K562 (cell line): ENCODE results near the gene SIGLEC6. TPM values are rescaled to one million over a fixed set of nuclear protein-coding genes. Genes with fewer than 3 reads are reported as not detected.

Source experiments
- ATF1 ChIP-seq, 2 experiments: fragments of 450-650 bp in 1 of 2; IDR thresholded peaks; 2 replicates each; pipeline ENCODE4 v1.6.1; 2016; ENCODE audit warnings: missing compliant biosample characterization in 1 of 2, missing genetic modification characterization in 1 of 2
- CBX1 ChIP-seq: sonication (generic); IDR thresholded peaks from 2 replicates; pipeline ENCODE4 v1.6.1; 2016; ENCODE audit warnings: antibody characterized with exemption, low read depth, mild to moderate bottlenecking
- HNRNPUL1 ChIP-seq: fragments of 200-400 bp; formaldehyde crosslinking; IDR thresholded peaks from 2 replicates; pipeline ENCODE4 v1.6.1; 2017; ENCODE audit warnings: low read length
- JUND ChIP-seq, 2 experiments: IDR thresholded peaks; 2 replicates in 1 of 2; 3 replicates in 1 of 2; pipeline ENCODE4 v1.6.1; 2011; ENCODE audit warnings: borderline replicate concordance in 2 of 2, low read depth in 2 of 2, low read length in 2 of 2, improper control_type of control experiment in 1 of 2, missing biosample characterization in 1 of 2, missing genetic modification characterization in 1 of 2, missing genetic modification reagents in 1 of 2
- MIER1 ChIP-seq: fragments of 450-650 bp; IDR thresholded peaks from 2 replicates; pipeline ENCODE4 v1.6.1; 2016; ENCODE audit warnings: antibody characterized with exemption, mild to moderate bottlenecking, low read depth
- NCOA1 ChIP-seq: fragments of 450-650 bp; IDR thresholded peaks from 2 replicates; pipeline ENCODE4 v1.6.1; 2016; ENCODE audit warnings: low read depth
- PHB ChIP-seq: fragments of 250-450 bp; sonication (Bioruptor Pico); IDR thresholded peaks from 2 replicates; pipeline ENCODE4 v1.5.0; 2021
- SIN3A ChIP-seq, 2 experiments: fragments of 150-350 bp in 1 of 2; IDR thresholded peaks; 2 replicates each; pipeline ENCODE4 v1.6.1; 2011 to 2016; ENCODE audit warnings: borderline replicate concordance in 2 of 2, low read depth in 2 of 2, low read length in 2 of 2, mild to moderate bottlenecking in 2 of 2, moderate library complexity in 2 of 2; ENCODE audit not compliant: control insufficient read depth in 1 of 2
- SIRT6 ChIP-seq: IDR thresholded peaks from one replicate; pipeline ENCODE4 v1.6.1; 2012; ENCODE audit warnings: low read depth, mild to moderate bottlenecking, control low read depth, inconsistent platforms, low read length, moderate library complexity
- TAF7 ChIP-seq: fragments of 450-650 bp; IDR thresholded peaks from 2 replicates; pipeline ENCODE4 v1.6.1; 2016; ENCODE audit warnings: missing genetic modification characterization, missing compliant biosample characterization
- ZNF695 ChIP-seq: fragments of 450-650 bp; formaldehyde crosslinking; IDR thresholded peaks from 2 replicates; pipeline ENCODE4 v1.4.0; 2020; ENCODE audit warnings: mild to moderate bottlenecking, moderate library complexity
- polyA plus RNA-seq, 8 experiments: library from polyadenylated mRNA; depleted of rRNA in 4 of 8; stranded (reverse) in 5 of 8; unstranded in 3 of 8; fragments of >200 nt; fragmentation: Nextera tagmentation in 2 of 8; fragmentation: Illumina TruSeq in 1 of 8; extraction: Ambion mirVana in 2 of 8; extraction: Trizol in 1 of 8; gene quantifications; 2 replicates each; pipeline versions ENCODE4 v1.2.1 to v1.2.3, GENCODE V29; 2011 to 2014; ENCODE audit warnings: inconsistent platforms in 1 of 8, missing spikeins in 1 of 8
- total RNA-seq, 7 experiments: library from RNA; depleted of rRNA in 6 of 7; stranded (reverse); fragments of >200 nt in 6 of 7; fragmentation: Illumina TruSeq in 2 of 7; extraction: Trizol in 2 of 7; gene quantifications; 2 replicates each; pipeline versions ENCODE4 v1.2.1 to v1.2.3, GENCODE V29; 2011 to 2021; ENCODE audit warnings: low replicate concordance in 1 of 7
- TF ChIP-seq, protein P1 (sequence below), 2 experiments: fragments of 200-800 bp in 1 of 2; sonication (Bioruptor generic) in 1 of 2; sonication (generic) in 1 of 2; formaldehyde crosslinking in 1 of 2; IDR thresholded peaks in 1 of 2; conservative IDR thresholded peaks in 1 of 2; 2 replicates each; pipeline versions ENCODE4 v1.5.0 to v1.6.1; 2016 to 2020; ENCODE audit warnings: missing compliant biosample characterization in 1 of 2, missing genetic modification characterization in 1 of 2, missing genetic modification reagents in 1 of 2
- TF ChIP-seq, protein P2 (sequence below), 2 experiments: fragments of 450-650 bp in 1 of 2; sonication (generic) in 1 of 2; formaldehyde crosslinking; conservative IDR thresholded peaks; 2 replicates each; pipeline versions ENCODE4 v1.4.0 to v1.8.1; 2020 to 2022; ENCODE audit warnings: mild to moderate bottlenecking in 1 of 2, missing genetic modification reagents in 1 of 2
- TF ChIP-seq, protein P3 (sequence below), 2 experiments: fragments of 250-450 bp in 1 of 2; fragments of 450-650 bp in 1 of 2; sonication (Bioruptor Pico) in 1 of 2; IDR thresholded peaks; 2 replicates each; pipeline versions ENCODE4 v1.6.1 to v1.8.0; 2016 to 2021; ENCODE audit warnings: mild to moderate bottlenecking in 2 of 2, moderate library complexity in 2 of 2, missing compliant biosample characterization in 1 of 2, missing genetic modification characterization in 1 of 2
- TF ChIP-seq, protein P4 (sequence below): fragments of 250-450 bp; sonication (Bioruptor Pico); IDR thresholded peaks from 2 replicates; pipeline ENCODE4 v1.4.0; 2020; ENCODE audit warnings: borderline replicate concordance
- TF ChIP-seq, protein P5 (sequence below), 2 experiments: fragments of 450-650 bp; IDR thresholded peaks; 2 replicates each; pipeline ENCODE4 v1.6.1; 2018; ENCODE audit warnings: mild to moderate bottlenecking in 2 of 2, low read depth in 1 of 2; ENCODE audit not compliant: partially characterized antibody in 2 of 2

The SIGLEC6 gene
- total and polyA plus RNA-seq, 9 of the 15 experiments (the other 6 are each of a cell fraction or from before 2014, with no cell fraction given) = 0.03 to 17.5 (median 0.71) TPM

DNA sequence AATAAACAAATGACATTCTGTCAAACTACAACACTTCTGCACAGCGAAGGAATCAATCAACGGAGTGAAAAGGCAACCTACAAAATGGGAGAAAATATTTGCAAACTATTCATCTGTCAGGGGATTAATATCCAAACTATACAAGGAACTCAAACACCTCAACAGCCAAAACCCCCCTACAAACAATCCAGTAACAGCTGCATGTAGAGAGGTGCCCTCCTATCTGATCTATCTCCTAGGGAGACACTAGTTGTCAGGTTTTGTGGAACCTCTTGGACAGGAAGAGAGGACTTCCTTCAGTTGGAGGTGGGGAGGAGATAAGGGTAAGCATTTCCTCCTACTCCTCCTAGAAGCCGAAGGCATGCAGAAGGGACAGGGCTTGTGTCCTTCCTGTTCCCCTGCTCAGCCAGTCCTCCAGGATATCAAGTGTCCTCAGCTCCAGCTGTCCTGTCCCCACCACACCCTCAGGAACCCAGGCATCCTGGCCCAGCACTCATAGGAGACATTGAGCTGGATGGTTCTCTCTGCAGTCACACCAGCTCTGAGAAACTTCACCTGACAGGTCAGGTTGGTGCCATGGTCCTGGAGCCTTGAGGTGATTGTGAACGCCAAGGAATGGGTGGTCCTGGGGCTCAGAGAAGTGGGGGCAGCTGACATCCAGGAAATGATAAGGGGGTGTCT, 63.5 kb downstream of the SIGLEC6 start (continued):
- TF ChIP-seq, protein P1, sequence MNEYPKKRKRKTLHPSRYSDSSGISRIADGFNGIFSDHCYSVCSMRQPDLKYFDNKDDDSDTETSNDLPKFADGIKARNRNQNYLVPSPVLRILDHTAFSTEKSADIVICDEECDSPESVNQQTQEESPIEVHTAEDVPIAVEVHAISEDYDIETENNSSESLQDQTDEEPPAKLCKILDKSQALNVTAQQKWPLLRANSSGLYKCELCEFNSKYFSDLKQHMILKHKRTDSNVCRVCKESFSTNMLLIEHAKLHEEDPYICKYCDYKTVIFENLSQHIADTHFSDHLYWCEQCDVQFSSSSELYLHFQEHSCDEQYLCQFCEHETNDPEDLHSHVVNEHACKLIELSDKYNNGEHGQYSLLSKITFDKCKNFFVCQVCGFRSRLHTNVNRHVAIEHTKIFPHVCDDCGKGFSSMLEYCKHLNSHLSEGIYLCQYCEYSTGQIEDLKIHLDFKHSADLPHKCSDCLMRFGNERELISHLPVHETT (CRISPR knock-in tag; conservative IDR thresholded peaks at IDR 0.05 in 1 of 2, IDR thresholded peaks at IDR 0.05 in 1 of 2) = peak in 1 of 2 experiments; percentile 59; a peak in 2 of 4 replicates
- TF ChIP-seq NCOA1 = peak; percentile 83; the same call in 1 of the 2 replicates
- TF ChIP-seq CBX1 = peak; percentile 88; the same call in 1 of the 2 replicates
- TF ChIP-seq, protein P2, sequence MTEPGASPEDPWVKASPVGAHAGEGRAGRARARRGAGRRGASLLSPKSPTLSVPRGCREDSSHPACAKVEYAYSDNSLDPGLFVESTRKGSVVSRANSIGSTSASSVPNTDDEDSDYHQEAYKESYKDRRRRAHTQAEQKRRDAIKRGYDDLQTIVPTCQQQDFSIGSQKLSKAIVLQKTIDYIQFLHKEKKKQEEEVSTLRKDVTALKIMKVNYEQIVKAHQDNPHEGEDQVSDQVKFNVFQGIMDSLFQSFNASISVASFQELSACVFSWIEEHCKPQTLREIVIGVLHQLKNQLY (CRISPR knock-in tag; conservative IDR thresholded peaks at IDR 0.05) = no peak
- TF ChIP-seq JUND (IDR thresholded peaks at IDR 0.05; ENCODE audit: borderline replicate concordance, low read depth, low read length) = peak; percentile 58; the same call in 1 of the 2 replicates
- TF ChIP-seq JUND (tag; IDR thresholded peaks at IDR 0.05; ENCODE audit: borderline replicate concordance, low read depth, low read length) = peak; percentile 52; the same call in 1 of the 3 replicates
- peak; percentile 75 for TF ChIP-seq TAF7 (tag)
- peak; percentile 88 to 90; a peak in 2 of 4 replicates for TF ChIP-seq SIN3A (IDR thresholded peaks at IDR 0.05; ENCODE audit: borderline replicate concordance in 2 of 2, control insufficient read depth in 1 of 2, low read depth in 2 of 2, low read length in 2 of 2)
- no peak for TF ChIP-seq HNRNPUL1
- TF ChIP-seq MIER1 = peak; percentile 49; the same call in 1 of the 2 replicates
- TF ChIP-seq SIRT6 = no peak
- TF ChIP-seq, protein P3, sequence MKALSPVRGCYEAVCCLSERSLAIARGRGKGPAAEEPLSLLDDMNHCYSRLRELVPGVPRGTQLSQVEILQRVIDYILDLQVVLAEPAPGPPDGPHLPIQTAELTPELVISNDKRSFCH (CRISPR knock-in tag; IDR thresholded peaks at IDR 0.05) = no peak
- TF ChIP-seq, protein P3 (tag; IDR thresholded peaks at IDR 0.05) = peak; percentile 80
- no peak for TF ChIP-seq PHB (CRISPR knock-in tag)
- TF ChIP-seq, protein P4, sequence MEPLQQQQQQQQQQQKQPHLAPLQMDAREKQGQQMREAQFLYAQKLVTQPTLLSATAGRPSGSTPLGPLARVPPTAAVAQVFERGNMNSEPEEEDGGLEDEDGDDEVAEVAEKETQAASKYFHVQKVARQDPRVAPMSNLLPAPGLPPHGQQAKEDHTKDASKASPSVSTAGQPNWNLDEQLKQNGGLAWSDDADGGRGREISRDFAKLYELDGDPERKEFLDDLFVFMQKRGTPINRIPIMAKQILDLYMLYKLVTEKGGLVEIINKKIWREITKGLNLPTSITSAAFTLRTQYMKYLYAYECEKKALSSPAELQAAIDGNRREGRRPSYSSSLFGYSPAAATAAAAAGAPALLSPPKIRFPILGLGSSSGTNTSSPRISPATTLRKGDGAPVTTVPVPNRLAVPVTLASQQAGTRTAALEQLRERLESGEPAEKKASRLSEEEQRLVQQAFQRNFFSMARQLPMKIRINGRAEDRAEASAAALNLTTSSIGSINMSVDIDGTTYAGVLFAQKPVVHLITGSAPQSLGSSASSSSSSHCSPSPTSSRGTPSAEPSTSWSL (CRISPR knock-in tag) = 0 out of 2 replicates have a peak, but pooled peaks have one; percentile 25
- TF ChIP-seq ATF1 (CRISPR knock-in tag; IDR thresholded peaks at IDR 0.05) = no peak
- TF ChIP-seq ATF1 (tag; IDR thresholded peaks at IDR 0.05) = peak; percentile 40
- TF ChIP-seq ZNF695 (CRISPR knock-in tag) = no peak
- TF ChIP-seq, protein P5, sequence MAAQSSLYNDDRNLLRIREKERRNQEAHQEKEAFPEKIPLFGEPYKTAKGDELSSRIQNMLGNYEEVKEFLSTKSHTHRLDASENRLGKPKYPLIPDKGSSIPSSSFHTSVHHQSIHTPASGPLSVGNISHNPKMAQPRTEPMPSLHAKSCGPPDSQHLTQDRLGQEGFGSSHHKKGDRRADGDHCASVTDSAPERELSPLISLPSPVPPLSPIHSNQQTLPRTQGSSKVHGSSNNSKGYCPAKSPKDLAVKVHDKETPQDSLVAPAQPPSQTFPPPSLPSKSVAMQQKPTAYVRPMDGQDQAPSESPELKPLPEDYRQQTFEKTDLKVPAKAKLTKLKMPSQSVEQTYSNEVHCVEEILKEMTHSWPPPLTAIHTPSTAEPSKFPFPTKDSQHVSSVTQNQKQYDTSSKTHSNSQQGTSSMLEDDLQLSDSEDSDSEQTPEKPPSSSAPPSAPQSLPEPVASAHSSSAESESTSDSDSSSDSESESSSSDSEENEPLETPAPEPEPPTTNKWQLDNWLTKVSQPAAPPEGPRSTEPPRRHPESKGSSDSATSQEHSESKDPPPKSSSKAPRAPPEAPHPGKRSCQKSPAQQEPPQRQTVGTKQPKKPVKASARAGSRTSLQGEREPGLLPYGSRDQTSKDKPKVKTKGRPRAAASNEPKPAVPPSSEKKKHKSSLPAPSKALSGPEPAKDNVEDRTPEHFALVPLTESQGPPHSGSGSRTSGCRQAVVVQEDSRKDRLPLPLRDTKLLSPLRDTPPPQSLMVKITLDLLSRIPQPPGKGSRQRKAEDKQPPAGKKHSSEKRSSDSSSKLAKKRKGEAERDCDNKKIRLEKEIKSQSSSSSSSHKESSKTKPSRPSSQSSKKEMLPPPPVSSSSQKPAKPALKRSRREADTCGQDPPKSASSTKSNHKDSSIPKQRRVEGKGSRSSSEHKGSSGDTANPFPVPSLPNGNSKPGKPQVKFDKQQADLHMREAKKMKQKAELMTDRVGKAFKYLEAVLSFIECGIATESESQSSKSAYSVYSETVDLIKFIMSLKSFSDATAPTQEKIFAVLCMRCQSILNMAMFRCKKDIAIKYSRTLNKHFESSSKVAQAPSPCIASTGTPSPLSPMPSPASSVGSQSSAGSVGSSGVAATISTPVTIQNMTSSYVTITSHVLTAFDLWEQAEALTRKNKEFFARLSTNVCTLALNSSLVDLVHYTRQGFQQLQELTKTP (IDR thresholded peaks at IDR 0.05; ENCODE audit: low read depth in 1 of 2, partially characterized antibody in 2 of 2) = peak; percentile 63 to 86
